ENCODE data around the gene NELL1.

DNA sequence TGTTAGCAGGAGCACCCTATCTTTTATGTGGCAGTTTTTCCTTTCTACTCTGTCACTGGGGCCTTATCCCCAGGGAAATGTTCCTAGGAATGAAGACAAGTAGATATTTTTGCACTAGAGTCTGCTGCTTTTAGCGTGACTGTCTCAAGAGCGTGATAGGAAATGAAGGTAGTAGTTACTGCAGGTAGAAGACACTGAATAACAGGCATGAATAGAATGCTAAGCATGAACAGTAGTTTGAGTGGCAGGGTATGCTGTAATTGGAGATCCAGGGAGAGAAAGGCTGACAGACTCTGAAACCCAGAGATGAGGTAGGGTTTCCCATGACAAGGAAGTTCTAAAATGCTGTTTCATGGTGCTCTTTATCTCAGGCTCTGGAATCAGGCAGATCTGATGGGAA is 475.1 kb downstream of the NELL1 start:
- TF ChIP-seq, protein P1, sequence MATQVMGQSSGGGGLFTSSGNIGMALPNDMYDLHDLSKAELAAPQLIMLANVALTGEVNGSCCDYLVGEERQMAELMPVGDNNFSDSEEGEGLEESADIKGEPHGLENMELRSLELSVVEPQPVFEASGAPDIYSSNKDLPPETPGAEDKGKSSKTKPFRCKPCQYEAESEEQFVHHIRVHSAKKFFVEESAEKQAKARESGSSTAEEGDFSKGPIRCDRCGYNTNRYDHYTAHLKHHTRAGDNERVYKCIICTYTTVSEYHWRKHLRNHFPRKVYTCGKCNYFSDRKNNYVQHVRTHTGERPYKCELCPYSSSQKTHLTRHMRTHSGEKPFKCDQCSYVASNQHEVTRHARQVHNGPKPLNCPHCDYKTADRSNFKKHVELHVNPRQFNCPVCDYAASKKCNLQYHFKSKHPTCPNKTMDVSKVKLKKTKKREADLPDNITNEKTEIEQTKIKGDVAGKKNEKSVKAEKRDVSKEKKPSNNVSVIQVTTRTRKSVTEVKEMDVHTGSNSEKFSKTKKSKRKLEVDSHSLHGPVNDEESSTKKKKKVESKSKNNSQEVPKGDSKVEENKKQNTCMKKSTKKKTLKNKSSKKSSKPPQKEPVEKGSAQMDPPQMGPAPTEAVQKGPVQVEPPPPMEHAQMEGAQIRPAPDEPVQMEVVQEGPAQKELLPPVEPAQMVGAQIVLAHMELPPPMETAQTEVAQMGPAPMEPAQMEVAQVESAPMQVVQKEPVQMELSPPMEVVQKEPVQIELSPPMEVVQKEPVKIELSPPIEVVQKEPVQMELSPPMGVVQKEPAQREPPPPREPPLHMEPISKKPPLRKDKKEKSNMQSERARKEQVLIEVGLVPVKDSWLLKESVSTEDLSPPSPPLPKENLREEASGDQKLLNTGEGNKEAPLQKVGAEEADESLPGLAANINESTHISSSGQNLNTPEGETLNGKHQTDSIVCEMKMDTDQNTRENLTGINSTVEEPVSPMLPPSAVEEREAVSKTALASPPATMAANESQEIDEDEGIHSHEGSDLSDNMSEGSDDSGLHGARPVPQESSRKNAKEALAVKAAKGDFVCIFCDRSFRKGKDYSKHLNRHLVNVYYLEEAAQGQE (IDR thresholded peaks at IDR 0.05; ENCODE audit: insufficient read depth in 1 of 2, low read depth in 2 of 2, low read length in 2 of 2) = no peak
- TF ChIP-seq SIN3A (IDR thresholded peaks at IDR 0.05; ENCODE audit: borderline replicate concordance, insufficient read depth, low read length) (no peak), POLR2AphosphoS5 (IDR thresholded peaks at IDR 0.05; ENCODE audit: low read depth, low read length) (no peak), TAF1 (IDR thresholded peaks at IDR 0.05; ENCODE audit: borderline replicate concordance, insufficient read depth, low read length) (no peak)
